ENCODE data around the gene SOBP.

SOBP gene

GRCh38 chr6:107670792-107671199 lies 180.9 kb downstream of the SOBP start:
- TF ChIP-seq CTCF (IDR thresholded peaks at IDR 0.05; ENCODE audit: insufficient read depth, low read depth, low read length, missing control alignments), result no peak
- DNase-seq (ENCODE audit: low read depth), result peak; percentile 82
- no peak overlapping the region for H3K4me3 ChIP-seq (ENCODE audit: low read depth, low read length)

- no peak for TF ChIP-seq CTCF (IDR thresholded peaks at IDR 0.05; ENCODE audit: insufficient read depth, low read depth, low read length, missing control alignments)
- no peak overlapping the region for H3K4me3 ChIP-seq (ENCODE audit: low read depth, low read length)
- no peak for DNase-seq (ENCODE audit: low read depth)
Observed at GRCh38 chr6:107673076-107673494, 183.2 kb downstream of the SOBP start.

GRCh38 chr6:107674995-107675738 lies 185.2 kb downstream of the SOBP start:
- H3K4me3 ChIP-seq (ENCODE audit: low read depth, low read length), result no peak overlapping the region
- peak; percentile 82 for TF ChIP-seq CTCF (IDR thresholded peaks at IDR 0.05; ENCODE audit: insufficient read depth, low read depth, low read length, missing control alignments)
- peak; percentile 90 for DNase-seq (ENCODE audit: low read depth)

GRCh38 chr6:107676042-107676441 lies 186.1 kb downstream of the SOBP start:
- no peak for DNase-seq (ENCODE audit: low read depth)
- no peak for TF ChIP-seq CTCF (IDR thresholded peaks at IDR 0.05; ENCODE audit: insufficient read depth, low read depth, low read length, missing control alignments)
- no peak overlapping the region for H3K4me3 ChIP-seq (ENCODE audit: low read depth, low read length)

- no peak for TF ChIP-seq CTCF (IDR thresholded peaks at IDR 0.05; ENCODE audit: insufficient read depth, low read depth, low read length, missing control alignments)
- H3K4me3 ChIP-seq (ENCODE audit: low read depth, low read length), result no peak overlapping the region
- DNase-seq (ENCODE audit: low read depth), result no peak
Observed at GRCh38 chr6:107677399-107677798, 187.5 kb downstream of the SOBP start.

- no peak for DNase-seq (ENCODE audit: low read depth)
- H3K4me3 ChIP-seq (ENCODE audit: low read depth, low read length), result no peak overlapping the region
- no peak for TF ChIP-seq CTCF (IDR thresholded peaks at IDR 0.05; ENCODE audit: insufficient read depth, low read depth, low read length, missing control alignments)
Observed at GRCh38 chr6:107679457-107679856, 189.5 kb downstream of the SOBP start.

GRCh38 chr6:107682721-107683120 lies 192.8 kb downstream of the SOBP start:
- DNase-seq (ENCODE audit: low read depth), result no peak
- H3K4me3 ChIP-seq (ENCODE audit: low read depth, low read length), result no peak overlapping the region
- no peak for TF ChIP-seq CTCF (IDR thresholded peaks at IDR 0.05; ENCODE audit: insufficient read depth, low read depth, low read length, missing control alignments)
